ENCODE data around the gene KCNJ3. TPM values are rescaled to one million over a fixed set of nuclear protein-coding genes. Genes with fewer than 3 reads are reported as not detected.
A peak's percentile ranks its signal among the peaks of the same experiment; 100 is the strongest.

Gene KCNJ3
- total and polyA plus RNA-seq, 11 donors, result 0.07 to 6.2 (median 0.40) TPM

- Histone ChIP-seq H3K4me1 (peaks cover 0 to 9% (median 0%) of the 10 kb centered on the region in 12 donors), H3K36me3 (no peaks in the 10 kb centered on the region), H3K4me3 (no peak overlapping the region), H3K9me3 (no peaks in the 10 kb centered on the region), H3K27me3 (peaks cover 0 to 19% (median 13%) of the 10 kb centered on the region in 9 donors), H3K27ac (no peak overlapping the region)
- TF ChIP-seq, protein P1, sequence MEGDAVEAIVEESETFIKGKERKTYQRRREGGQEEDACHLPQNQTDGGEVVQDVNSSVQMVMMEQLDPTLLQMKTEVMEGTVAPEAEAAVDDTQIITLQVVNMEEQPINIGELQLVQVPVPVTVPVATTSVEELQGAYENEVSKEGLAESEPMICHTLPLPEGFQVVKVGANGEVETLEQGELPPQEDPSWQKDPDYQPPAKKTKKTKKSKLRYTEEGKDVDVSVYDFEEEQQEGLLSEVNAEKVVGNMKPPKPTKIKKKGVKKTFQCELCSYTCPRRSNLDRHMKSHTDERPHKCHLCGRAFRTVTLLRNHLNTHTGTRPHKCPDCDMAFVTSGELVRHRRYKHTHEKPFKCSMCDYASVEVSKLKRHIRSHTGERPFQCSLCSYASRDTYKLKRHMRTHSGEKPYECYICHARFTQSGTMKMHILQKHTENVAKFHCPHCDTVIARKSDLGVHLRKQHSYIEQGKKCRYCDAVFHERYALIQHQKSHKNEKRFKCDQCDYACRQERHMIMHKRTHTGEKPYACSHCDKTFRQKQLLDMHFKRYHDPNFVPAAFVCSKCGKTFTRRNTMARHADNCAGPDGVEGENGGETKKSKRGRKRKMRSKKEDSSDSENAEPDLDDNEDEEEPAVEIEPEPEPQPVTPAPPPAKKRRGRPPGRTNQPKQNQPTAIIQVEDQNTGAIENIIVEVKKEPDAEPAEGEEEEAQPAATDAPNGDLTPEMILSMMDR (IDR thresholded peaks at IDR 0.05), result no peak
- TF ChIP-seq POLR2A (IDR thresholded peaks at IDR 0.05), result no peak
- intact Hi-C loops (cut with DNase I), result no loop called here
- ATAC-seq (no peak), DNase-seq (no peak)
- WGBS, 4 donors, result 44 to 59% (median 53%) methylated on average over 5 of the region's 5 CpGs
Observed at GRCh38 chr2:154692927-154693326, 5.6 kb upstream of the KCNJ3 start.

- Histone ChIP-seq H3K9me3 (no peaks in the 10 kb centered on the region), H3K36me3 (no peaks in the 10 kb centered on the region), H3K4me3 (no peak overlapping the region), H3K27ac (no peak overlapping the region), H3K27me3 (peaks cover 0 to 28% (median 22%) of the 10 kb centered on the region in 9 donors), H3K4me1 (peaks cover 0 to 19% (median 2%) of the 10 kb centered on the region in 12 donors)
- intact Hi-C loops (cut with DNase I), result no loop called here
- no peak for TF ChIP-seq POLR2A (IDR thresholded peaks at IDR 0.05)
- DNase-seq, result no peak
- 35 to 44% (median 40%) methylated on average over 3 of the region's 3 CpGs for WGBS, 4 donors
- ATAC-seq, result peak in 1 of 4 donors; percentile 64
Observed at GRCh38 chr2:154693741-154694340, 4.7 kb upstream of the KCNJ3 start.

- DNase-seq, result no peak
- Histone ChIP-seq H3K36me3 (no peaks in the 10 kb centered on the region), H3K4me1 (peaks cover 0 to 19% (median 2%) of the 10 kb centered on the region in 12 donors), H3K4me3 (no peak overlapping the region), H3K27ac (no peak overlapping the region), H3K27me3 (peaks cover 4 to 36% (median 29%) of the 10 kb centered on the region in 9 donors), H3K9me3 (no peaks in the 10 kb centered on the region)
- no peak for TF ChIP-seq POLR2A (IDR thresholded peaks at IDR 0.05)
- TF ChIP-seq, protein P1 (IDR thresholded peaks at IDR 0.05), result no peak
- ATAC-seq, result no peak
- 88 to 94% (median 90%) methylated on average over 3 of the region's 3 CpGs for WGBS, 4 donors
- intact Hi-C loops (cut with DNase I), result no loop called here
Observed at GRCh38 chr2:154694881-154695280, 3.6 kb upstream of the KCNJ3 start.

DNA sequence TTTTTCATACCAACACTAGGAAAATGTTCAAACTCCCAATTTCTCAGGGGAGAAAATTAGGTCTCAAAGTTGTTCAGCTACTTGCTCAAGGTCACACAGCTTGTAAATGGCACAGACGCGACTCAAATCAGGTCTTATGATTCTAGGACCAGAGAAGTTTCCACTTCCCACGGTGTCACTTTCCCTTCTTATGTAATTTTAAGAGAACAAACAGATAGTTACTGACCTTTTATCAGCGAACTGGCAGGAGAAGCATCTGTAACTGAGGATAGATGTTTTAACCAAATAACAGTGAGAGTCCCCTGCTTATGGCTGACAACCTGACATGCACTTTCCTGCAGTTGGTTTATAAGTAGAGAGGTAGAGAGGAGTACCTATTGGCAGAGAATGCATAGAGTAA, 2.1 kb upstream of the KCNJ3 start:
- Histone ChIP-seq H3K4me3 (no peak overlapping the region), H3K27ac (no peak overlapping the region), H3K27me3 (peaks cover 4 to 40% (median 29%) of the 10 kb centered on the region in 9 donors), H3K4me1 (peaks cover 0 to 19% (median 2%) of the 10 kb centered on the region in 12 donors), H3K36me3 (no peaks in the 10 kb centered on the region), H3K9me3 (no peaks in the 10 kb centered on the region)
- WGBS, 4 donors, result 73 to 77% (median 75%) methylated on average over 4 of the region's 4 CpGs
- intact Hi-C loops (cut with DNase I), result no loop called here
- no peak for DNase-seq
- TF ChIP-seq POLR2A (IDR thresholded peaks at IDR 0.05), result no peak
- TF ChIP-seq, protein P1 (IDR thresholded peaks at IDR 0.05), result no peak
- ATAC-seq, result no peak
